ENCODE data around the gene ASIC2.
A peak's percentile ranks its signal among the peaks of the same experiment; 100 is the strongest.

Gene ASIC2

GRCh38 chr17:33290253-33290652 is 2.8 kb downstream of the ASIC2 start:
- no peak for DNase-seq (ENCODE audit: insufficient read length, low spot score)

GRCh38 chr17:33288954-33289353 is 4.1 kb downstream of the ASIC2 start:
- no peak for FAIRE-seq
- no peak for DNase-seq (ENCODE audit: insufficient read length, low spot score)

More at GRCh38 chr17:33290253-33290652, 2.8 kb downstream of the ASIC2 start:
- no peak for FAIRE-seq

- FAIRE-seq (no peak), DNase-seq (ENCODE audit: insufficient read length, low spot score) (no peak)
These were observed 5.9 kb downstream of the ASIC2 start for GRCh38 chr17:33287096-33287725.

- DNase-seq (ENCODE audit: insufficient read length, low spot score): no peak
- no peak for FAIRE-seq
These were observed 7.7 kb downstream of the ASIC2 start for GRCh38 chr17:33285413-33285812.

- FAIRE-seq (no peak), DNase-seq (ENCODE audit: insufficient read length, low spot score) (peak; percentile 43)
These were observed 9.1 kb downstream of the ASIC2 start for GRCh38 chr17:33284022-33284421.

GRCh38 chr17:33280162-33280943 is 12.7 kb downstream of the ASIC2 start:
- FAIRE-seq: no peak

GRCh38 chr17:33277436-33278100 is 15.5 kb downstream of the ASIC2 start:
- FAIRE-seq (no peak), DNase-seq (ENCODE audit: insufficient read length, low spot score) (no peak)

More at GRCh38 chr17:33280162-33280943, 12.7 kb downstream of the ASIC2 start:
- no peak for DNase-seq (ENCODE audit: insufficient read length, low spot score)

- FAIRE-seq: no peak
- no peak for DNase-seq (ENCODE audit: insufficient read length, low spot score)
These were observed 19.2 kb downstream of the ASIC2 start for GRCh38 chr17:33273743-33274410.

- FAIRE-seq: no peak
These were observed 19.8 kb downstream of the ASIC2 start for GRCh38 chr17:33273271-33273670.

GRCh38 chr17:33272438-33272837 is 20.7 kb downstream of the ASIC2 start:
- FAIRE-seq: peak; percentile 81
- DNase-seq (ENCODE audit: insufficient read length, low spot score): no peak

More at GRCh38 chr17:33273271-33273670, 19.8 kb downstream of the ASIC2 start:
- no peak for DNase-seq (ENCODE audit: insufficient read length, low spot score)

- FAIRE-seq: no peak
- DNase-seq (ENCODE audit: insufficient read length, low spot score): no peak
These were observed 23.6 kb downstream of the ASIC2 start for GRCh38 chr17:33269337-33270060.

GRCh38 chr17:33267851-33268548 is 25.1 kb downstream of the ASIC2 start:
- DNase-seq (ENCODE audit: insufficient read length, low spot score) (no peak), FAIRE-seq (no peak)

GRCh38 chr17:33267271-33267790 is 25.8 kb downstream of the ASIC2 start:
- peak; percentile 95 for FAIRE-seq
- peak; percentile 54 for DNase-seq (ENCODE audit: insufficient read length, low spot score)

- DNase-seq (ENCODE audit: insufficient read length, low spot score) (no peak), FAIRE-seq (no peak)
These were observed 26.5 kb downstream of the ASIC2 start for GRCh38 chr17:33266611-33267010.

GRCh38 chr17:33266116-33266515 is 27.0 kb downstream of the ASIC2 start:
- DNase-seq (ENCODE audit: insufficient read length, low spot score): no peak
- peak; percentile 38 for FAIRE-seq

- FAIRE-seq (no peak), DNase-seq (ENCODE audit: insufficient read length, low spot score) (no peak)
These were observed 29.7 kb downstream of the ASIC2 start for GRCh38 chr17:33263396-33263795.

GRCh38 chr17:33262266-33263123 is 30.6 kb downstream of the ASIC2 start:
- no peak for FAIRE-seq
- no peak for DNase-seq (ENCODE audit: insufficient read length, low spot score)

- DNase-seq (ENCODE audit: insufficient read length, low spot score) (no peak), FAIRE-seq (no peak)
These were observed 31.3 kb downstream of the ASIC2 start for GRCh38 chr17:33261820-33262219.

- no peak for FAIRE-seq
- DNase-seq (ENCODE audit: insufficient read length, low spot score): no peak
These were observed 32.5 kb downstream of the ASIC2 start for GRCh38 chr17:33260638-33261037.

Measured in HTR-8/SVneo (cell line).